ENCODE results near the gene ZFYVE21.

The ZFYVE21 gene

DNA sequence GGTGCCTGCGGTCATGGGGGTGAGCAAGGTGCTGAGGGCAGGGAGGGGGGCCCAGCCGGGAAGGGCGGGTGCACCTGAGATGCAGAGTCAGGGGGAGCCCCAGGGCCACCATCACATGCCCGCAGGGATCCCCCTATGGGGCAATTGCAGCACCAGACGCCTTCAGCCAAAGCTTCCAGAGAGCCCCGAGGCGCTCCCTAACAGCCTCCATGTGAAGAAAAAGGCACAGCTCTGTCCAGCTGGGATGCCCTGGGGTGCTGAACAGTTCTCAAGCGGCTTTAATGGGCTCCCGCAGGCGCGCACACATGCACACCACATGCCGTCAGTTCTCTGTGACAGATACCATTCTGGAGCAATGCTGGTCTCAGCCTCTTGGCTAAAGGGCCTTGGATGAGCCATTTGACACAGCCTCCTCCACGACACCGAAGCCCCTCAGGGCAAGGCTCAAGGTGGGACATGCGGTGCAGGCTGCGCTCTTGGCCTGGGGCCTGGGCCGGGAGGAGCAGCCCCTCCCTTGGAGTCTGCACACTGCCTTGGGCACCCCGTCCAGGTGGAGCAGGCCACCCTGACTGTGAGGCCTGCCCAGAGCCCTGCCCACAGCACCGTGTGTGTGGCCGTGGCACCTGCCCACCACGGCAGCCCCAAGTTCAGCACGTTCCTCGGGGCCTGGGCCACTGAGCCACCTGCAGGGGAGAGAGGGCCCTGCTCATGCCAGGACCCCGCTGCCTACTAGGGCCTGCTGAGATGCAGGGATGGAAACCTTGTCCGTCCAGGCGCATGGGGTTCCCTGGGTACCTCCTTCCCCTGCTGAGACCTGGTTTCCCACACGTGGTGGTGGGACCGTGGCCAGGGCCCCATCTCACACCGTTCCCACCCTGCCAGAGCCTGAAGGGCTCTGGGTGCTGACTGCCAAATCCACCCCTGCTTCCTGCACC lies 8.0 kb upstream of the ZFYVE21 start:
- H3K27ac Mint-ChIP-seq: peak overlapping the region in 1 of 2 donors; percentile 85
- H3K4me1 Mint-ChIP-seq: peaks cover 36% of the 10 kb centered on the region
- no peak overlapping the region for H3K4me3 Mint-ChIP-seq
- no peaks in the 10 kb centered on the region for H3K27me3 Mint-ChIP-seq
- no peaks in the 10 kb centered on the region for H3K9me3 Mint-ChIP-seq
- DNase-seq: no peak
- ATAC-seq: peak; percentile 19

DNA sequence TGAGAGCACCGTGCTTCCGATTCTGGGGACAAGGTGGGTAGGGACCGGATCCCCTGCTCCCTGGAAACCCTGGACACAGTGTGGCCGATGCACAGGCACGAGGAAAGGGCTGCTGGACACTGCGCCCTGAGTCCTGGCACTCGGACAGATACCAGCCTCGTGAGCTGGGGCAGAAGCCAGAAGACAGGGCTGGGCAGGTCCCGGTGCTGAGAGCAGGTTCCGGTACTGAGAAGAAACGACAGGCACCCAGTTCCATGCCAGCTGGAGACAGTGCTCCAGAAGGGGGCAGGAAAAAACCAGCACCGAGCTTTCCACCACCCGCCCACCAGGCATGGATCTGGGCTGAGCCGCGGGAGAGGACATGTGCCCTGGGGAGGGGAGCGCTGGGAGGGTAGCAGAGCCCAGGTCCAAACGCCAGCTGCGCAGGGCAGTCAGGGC lies 6.8 kb upstream of the ZFYVE21 start:
- DNase-seq (no peak), ATAC-seq (no peak)
- no peaks in the 10 kb centered on the region for H3K9me3 Mint-ChIP-seq
- H3K27ac Mint-ChIP-seq: peak overlapping the region in 1 of 2 donors; percentile 85
- H3K27me3 Mint-ChIP-seq: no peaks in the 10 kb centered on the region
- no peak overlapping the region for H3K4me3 Mint-ChIP-seq
- peaks cover 48% of the 10 kb centered on the region for H3K4me1 Mint-ChIP-seq

DNA sequence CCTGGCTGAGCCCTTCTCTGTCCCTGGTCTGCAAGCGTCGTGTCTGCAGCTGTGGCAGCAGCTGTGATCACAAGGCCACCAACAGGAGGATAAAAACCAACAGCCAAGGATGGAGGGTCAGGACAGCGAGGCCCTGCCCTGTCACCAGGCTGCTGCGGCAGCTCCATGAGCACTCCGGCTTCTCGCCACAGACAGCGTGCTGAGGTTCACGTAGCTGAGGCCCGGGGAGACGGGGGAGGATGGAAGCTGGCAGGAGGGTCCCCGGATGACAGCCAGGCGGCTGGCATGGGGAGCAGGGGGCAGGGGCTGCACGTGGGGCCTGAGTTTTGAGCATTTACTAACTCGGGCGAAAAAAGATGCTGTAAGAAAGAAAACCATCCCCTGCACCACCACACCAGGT lies 5.8 kb upstream of the ZFYVE21 start:
- Mint-ChIP-seq H3K9me3 (no peaks in the 10 kb centered on the region), H3K27me3 (no peaks in the 10 kb centered on the region), H3K27ac (peak overlapping the region in 1 of 2 donors; percentile 77), H3K4me1 (peaks cover 53% of the 10 kb centered on the region), H3K4me3 (no peak overlapping the region)
- DNase-seq (no peak), ATAC-seq (no peak)

GRCh38 chr14:103710771-103711377 lies 4.7 kb upstream of the ZFYVE21 start:
- Mint-ChIP-seq H3K4me1 (peaks cover 52% of the 10 kb centered on the region), H3K4me3 (no peak overlapping the region), H3K27ac (no peak overlapping the region), H3K27me3 (no peaks in the 10 kb centered on the region), H3K9me3 (no peaks in the 10 kb centered on the region)
- DNase-seq: no peak
- no peak for ATAC-seq

DNA sequence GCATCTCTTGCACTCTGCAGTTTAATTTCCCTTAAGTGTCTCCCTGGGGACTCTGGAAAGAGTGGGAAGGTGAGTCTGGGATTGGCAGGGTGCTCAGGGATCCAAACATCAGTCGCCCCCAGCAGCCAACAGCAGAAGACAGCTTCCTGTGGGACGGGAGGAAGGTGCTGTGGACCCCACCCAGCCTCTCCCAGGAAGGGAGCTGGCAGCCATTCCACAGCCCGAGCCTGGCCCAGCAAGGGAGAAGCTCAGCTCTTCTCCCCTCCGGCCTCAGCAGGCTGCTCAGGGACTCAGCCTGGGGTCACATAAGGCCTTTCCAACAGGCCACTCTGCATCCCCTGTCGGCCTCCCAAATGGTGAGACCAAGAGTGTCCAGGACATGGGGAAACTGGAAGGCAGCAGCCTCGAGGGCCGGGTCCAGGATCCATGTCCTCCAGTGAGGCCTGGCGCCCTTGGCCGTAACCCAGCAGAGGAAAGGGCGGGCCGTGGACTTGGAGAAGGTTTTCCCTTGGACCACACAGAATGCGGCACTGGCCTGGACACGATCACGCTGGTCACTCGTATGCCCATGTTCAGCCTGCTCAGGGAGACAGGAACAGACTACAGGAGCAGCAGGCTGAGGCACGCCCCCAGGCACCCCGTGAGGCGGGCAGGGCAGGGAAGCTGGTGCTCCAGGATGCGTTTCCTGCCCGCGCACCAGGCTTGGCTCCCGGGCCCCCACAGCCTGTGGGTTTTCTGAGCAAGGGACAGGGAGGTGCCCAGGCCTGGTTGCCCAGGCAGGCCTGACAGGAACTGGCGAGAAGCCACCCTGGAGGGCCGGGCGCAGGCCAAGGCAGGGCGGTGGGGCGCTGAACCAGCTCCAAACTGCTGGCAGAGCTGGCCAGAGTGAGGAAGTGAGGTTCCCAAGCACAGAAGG lies 3.8 kb upstream of the ZFYVE21 start:
- DNase-seq: no peak
- Mint-ChIP-seq H3K27ac (peak overlapping the region in 1 of 2 donors; percentile 90), H3K27me3 (no peaks in the 10 kb centered on the region), H3K4me3 (no peak overlapping the region), H3K4me1 (peaks cover 56% of the 10 kb centered on the region), H3K9me3 (no peaks in the 10 kb centered on the region)
- ATAC-seq: no peak

DNA sequence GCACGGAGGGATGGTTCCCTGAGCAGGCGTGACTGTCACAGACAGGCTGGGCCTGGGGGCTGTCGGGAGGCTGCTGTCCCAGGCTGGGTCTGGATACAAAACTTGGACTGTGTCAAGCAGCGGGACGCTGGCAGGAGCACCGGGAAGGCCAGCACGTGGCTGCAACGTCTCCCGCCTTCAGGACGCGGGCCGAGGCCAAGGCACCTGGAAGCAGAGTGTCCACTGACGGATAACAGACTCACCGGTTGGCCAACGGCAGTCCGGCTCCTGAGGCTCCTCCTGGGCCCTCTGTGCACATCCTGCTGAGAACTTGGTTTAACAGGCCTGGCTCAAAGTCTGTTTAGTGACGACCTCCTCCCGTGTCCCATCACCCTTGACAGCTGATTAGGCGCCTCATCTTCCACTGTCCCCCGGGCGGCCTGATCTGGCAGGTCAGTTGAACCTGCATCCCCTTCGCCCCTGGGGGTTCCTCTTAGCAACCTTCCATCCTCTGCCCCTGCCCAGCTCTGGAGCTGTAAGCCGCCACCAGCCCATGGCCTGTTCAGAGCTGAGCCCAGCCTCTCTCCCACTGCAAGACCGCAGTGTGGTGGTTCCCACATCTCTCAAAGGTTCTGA lies 2.9 kb upstream of the ZFYVE21 start:
- no peak for ATAC-seq
- no peak for DNase-seq
- Mint-ChIP-seq H3K4me3 (no peak overlapping the region), H3K27ac (peak overlapping the region in 1 of 2 donors; percentile 9), H3K9me3 (no peaks in the 10 kb centered on the region), H3K4me1 (peaks cover 64% of the 10 kb centered on the region), H3K27me3 (no peaks in the 10 kb centered on the region)

- Mint-ChIP-seq H3K27ac (peak overlapping the region in 1 of 2 donors; percentile 94), H3K4me1 (peaks cover 72% of the 10 kb centered on the region), H3K27me3 (no peaks in the 10 kb centered on the region), H3K4me3 (peak overlapping the region; percentile 93 to 100), H3K9me3 (no peaks in the 10 kb centered on the region)
- DNase-seq: no peak
- ATAC-seq: no peak
These were observed 2.1 kb upstream of the ZFYVE21 start for GRCh38 chr14:103713304-103714062.

DNA sequence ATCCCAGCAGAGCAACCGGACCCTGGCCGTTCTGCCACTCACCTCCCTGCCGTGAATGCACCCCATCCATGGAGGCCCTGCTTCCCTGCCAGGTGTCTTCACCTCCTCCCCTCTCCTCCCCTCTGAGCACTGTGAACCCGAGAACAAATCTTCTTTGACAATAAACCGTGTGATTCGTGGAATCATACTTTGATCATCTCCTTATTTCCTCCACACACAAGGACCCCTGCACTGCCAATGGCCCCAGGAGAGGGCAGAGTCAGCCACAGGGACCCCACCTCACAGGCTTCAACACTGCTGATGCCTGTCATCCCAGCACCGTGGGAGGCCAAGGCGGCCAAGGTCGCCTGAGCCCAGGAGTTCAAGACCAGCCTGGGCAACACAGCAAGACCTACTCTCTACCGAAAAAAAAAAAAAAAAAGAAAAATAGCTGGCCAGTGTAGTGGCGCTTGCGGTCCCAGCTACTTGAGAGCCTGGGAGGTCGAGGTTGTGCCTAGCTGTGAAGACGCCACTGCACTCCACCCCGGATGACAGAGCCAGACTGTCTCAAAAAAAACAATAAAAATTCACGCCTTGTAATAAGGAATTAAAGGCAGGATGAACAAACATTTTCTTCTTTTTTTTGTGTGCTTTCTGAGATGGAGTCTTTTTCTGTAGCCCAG lies 1.4 kb upstream of the ZFYVE21 start:
- Mint-ChIP-seq H3K27me3 (no peaks in the 10 kb centered on the region), H3K27ac (peak overlapping the region; percentile 94 to 100), H3K9me3 (no peaks in the 10 kb centered on the region), H3K4me3 (peak overlapping the region; percentile 93 to 100), H3K4me1 (peaks cover 77% of the 10 kb centered on the region)
- no peak for ATAC-seq
- DNase-seq: no peak

- Mint-ChIP-seq H3K9me3 (no peaks in the 10 kb centered on the region), H3K27ac (no peak overlapping the region), H3K27me3 (no peaks in the 10 kb centered on the region), H3K4me3 (peak overlapping the region; percentile 73 to 93), H3K4me1 (peaks cover 80% of the 10 kb centered on the region)
- no peak for DNase-seq
- ATAC-seq: peak; percentile 15
These were observed 636 bp downstream of the ZFYVE21 start for GRCh38 chr14:103716091-103716801.

- Mint-ChIP-seq H3K27ac (no peak overlapping the region), H3K27me3 (no peaks in the 10 kb centered on the region), H3K4me3 (peak overlapping the region; percentile 73 to 93), H3K9me3 (no peaks in the 10 kb centered on the region), H3K4me1 (peaks cover 73% of the 10 kb centered on the region)
- ATAC-seq: no peak
- no peak for DNase-seq
These were observed 1.3 kb downstream of the ZFYVE21 start for GRCh38 chr14:103716899-103717411.

DNA sequence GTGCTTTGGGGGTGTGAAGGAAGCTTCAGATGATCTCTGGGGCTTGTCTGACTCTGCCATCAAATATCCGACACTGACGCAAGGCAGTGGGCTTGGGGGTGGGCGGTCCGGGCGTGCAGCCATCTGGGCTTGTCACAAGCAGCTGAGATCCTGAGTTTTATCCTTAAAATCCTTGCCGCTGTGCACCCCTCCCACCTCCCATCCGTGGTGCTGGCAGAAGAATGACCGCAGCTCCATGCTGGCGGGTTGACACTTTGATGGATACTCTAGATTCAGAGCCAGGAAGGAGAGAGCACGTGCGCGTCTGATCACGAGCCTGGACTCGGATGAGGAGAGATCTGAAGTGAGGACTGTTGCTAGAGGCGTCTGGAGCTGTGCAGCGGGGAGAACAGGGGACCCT lies 3.0 kb downstream of the ZFYVE21 start:
- H3K4me1 Mint-ChIP-seq: peaks cover 57% of the 10 kb centered on the region
- peak overlapping the region in 1 of 2 donors; percentile 12 for H3K27ac Mint-ChIP-seq
- H3K9me3 Mint-ChIP-seq: no peaks in the 10 kb centered on the region
- DNase-seq (no peak), ATAC-seq (no peak)
- H3K4me3 Mint-ChIP-seq: peak overlapping the region in 1 of 2 donors; percentile 42
- H3K27me3 Mint-ChIP-seq: no peaks in the 10 kb centered on the region

GRCh38 chr14:103719751-103720150 lies 4.1 kb downstream of the ZFYVE21 start:
- Mint-ChIP-seq H3K9me3 (no peaks in the 10 kb centered on the region), H3K4me1 (peaks cover 47% of the 10 kb centered on the region), H3K4me3 (no peak overlapping the region), H3K27me3 (no peaks in the 10 kb centered on the region), H3K27ac (no peak overlapping the region)
- ATAC-seq: no peak
- DNase-seq: no peak

- no peaks in the 10 kb centered on the region for H3K9me3 Mint-ChIP-seq
- H3K27me3 Mint-ChIP-seq: no peaks in the 10 kb centered on the region
- peaks cover 39% of the 10 kb centered on the region for H3K4me1 Mint-ChIP-seq
- DNase-seq: no peak
- H3K27ac Mint-ChIP-seq: peak overlapping the region in 1 of 2 donors; percentile 52
- ATAC-seq: no peak
- H3K4me3 Mint-ChIP-seq: no peak overlapping the region
These were observed 5.9 kb downstream of the ZFYVE21 start for GRCh38 chr14:103721334-103722120.
